GM19468 (cell line): ENCODE data around the gene USP4.
"Not testable (repeated sequence)": the region's sequence is repeated elsewhere in the genome, so short reads cannot be mapped to it uniquely, and the experiment has no call there.

Experiments
- ATAC-seq: cut with Tn5 transposase; IDR thresholded peaks from one replicate; pipeline ENCODE4 v1.9.1; 2021; ENCODE audit warnings: mild to moderate bottlenecking, moderate library complexity, moderate number of reproducible peaks; ENCODE audit not compliant: unreplicated experiment; ENCODE audit errors: extremely low read depth

USP4 gene

GRCh38 chr3:49339941-49340800 is at the start of gene USP4:
USP4 (minus strand) TSS chr3:49340053; CDS start chr3:49340024, 29 bp downstream.
- ATAC-seq, result peak; percentile 80

GRCh38 chr3:49389297-49389696 is 49.4 kb upstream of the USP4 start:
- no peak for ATAC-seq

GRCh38 chr3:49388289-49388820 is 48.5 kb upstream of the USP4 start:
- no peak for ATAC-seq

GRCh38 chr3:49387721-49388120 is 47.9 kb upstream of the USP4 start:
- no peak for ATAC-seq

- ATAC-seq, result no peak
Observed at GRCh38 chr3:49386056-49386756, 46.4 kb upstream of the USP4 start.

- ATAC-seq, result no peak
Observed at GRCh38 chr3:49385617-49386016, 45.8 kb upstream of the USP4 start.

GRCh38 chr3:49383387-49383786 is 43.5 kb upstream of the USP4 start:
- no peak for ATAC-seq

- ATAC-seq, result no peak
Observed at GRCh38 chr3:49378249-49378895, 38.5 kb upstream of the USP4 start.

- ATAC-seq, result no peak
Observed at GRCh38 chr3:49377483-49377882, 37.6 kb upstream of the USP4 start.

GRCh38 chr3:49371946-49372345 is 32.1 kb upstream of the USP4 start:
- no peak for ATAC-seq

GRCh38 chr3:49370585-49371290 is 30.9 kb upstream of the USP4 start:
- no peak for ATAC-seq

GRCh38 chr3:49362561-49362960 is 22.7 kb upstream of the USP4 start:
- no peak for ATAC-seq

- no peak for ATAC-seq
Observed at GRCh38 chr3:49359623-49360022, 19.8 kb upstream of the USP4 start.

- ATAC-seq, result no peak
Observed at GRCh38 chr3:49358884-49359225, 19.0 kb upstream of the USP4 start.

GRCh38 chr3:49358217-49358883 is 18.5 kb upstream of the USP4 start, which contains the start of gene GPX1:
GPX1 (minus strand) TSS chr3:49358353; CDS start chr3:49358278, 75 bp downstream.
- ATAC-seq, result peak; percentile 44

- not testable (repeated sequence) for ATAC-seq
Observed at GRCh38 chr3:49357443-49358216, 17.8 kb upstream of the USP4 start.

GRCh38 chr3:49357095-49357442 is 17.2 kb upstream of the USP4 start:
- not testable (repeated sequence) for ATAC-seq

- ATAC-seq, result no peak
Observed at GRCh38 chr3:49352890-49353421, 13.1 kb upstream of the USP4 start.

- ATAC-seq, result no peak
Observed at GRCh38 chr3:49352281-49352680, 12.4 kb upstream of the USP4 start.
